ENCODE data around the gene EPHA10.
"Not testable (repeated sequence)": the region's sequence is repeated elsewhere in the genome, so short reads cannot be mapped to it uniquely, and the experiment has no call there.

EPHA10 gene

GRCh38 chr1:37692834-37693175 is 72.1 kb downstream of the EPHA10 start:
- H2AFZ ChIP-seq: peak overlapping the region; percentile 93
- no peaks in the 10 kb centered on the region for H3K36me3 ChIP-seq (ENCODE audit: control insufficient read depth, insufficient read depth, low read length)
- H3K79me2 ChIP-seq: no peaks in the 10 kb centered on the region
- H3K9ac ChIP-seq: no peak overlapping the region
- no peaks in the 10 kb centered on the region for H3K27me3 ChIP-seq (ENCODE audit: control insufficient read depth, insufficient read depth, low read length)
- H3K27ac ChIP-seq: no peak overlapping the region
- H3K4me1 ChIP-seq: peaks cover 4% of the 10 kb centered on the region
- H3K4me3 ChIP-seq (ENCODE audit: low read depth, low read length): peak overlapping the region; percentile 92
- TF ChIP-seq, protein P1, sequence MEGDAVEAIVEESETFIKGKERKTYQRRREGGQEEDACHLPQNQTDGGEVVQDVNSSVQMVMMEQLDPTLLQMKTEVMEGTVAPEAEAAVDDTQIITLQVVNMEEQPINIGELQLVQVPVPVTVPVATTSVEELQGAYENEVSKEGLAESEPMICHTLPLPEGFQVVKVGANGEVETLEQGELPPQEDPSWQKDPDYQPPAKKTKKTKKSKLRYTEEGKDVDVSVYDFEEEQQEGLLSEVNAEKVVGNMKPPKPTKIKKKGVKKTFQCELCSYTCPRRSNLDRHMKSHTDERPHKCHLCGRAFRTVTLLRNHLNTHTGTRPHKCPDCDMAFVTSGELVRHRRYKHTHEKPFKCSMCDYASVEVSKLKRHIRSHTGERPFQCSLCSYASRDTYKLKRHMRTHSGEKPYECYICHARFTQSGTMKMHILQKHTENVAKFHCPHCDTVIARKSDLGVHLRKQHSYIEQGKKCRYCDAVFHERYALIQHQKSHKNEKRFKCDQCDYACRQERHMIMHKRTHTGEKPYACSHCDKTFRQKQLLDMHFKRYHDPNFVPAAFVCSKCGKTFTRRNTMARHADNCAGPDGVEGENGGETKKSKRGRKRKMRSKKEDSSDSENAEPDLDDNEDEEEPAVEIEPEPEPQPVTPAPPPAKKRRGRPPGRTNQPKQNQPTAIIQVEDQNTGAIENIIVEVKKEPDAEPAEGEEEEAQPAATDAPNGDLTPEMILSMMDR (IDR thresholded peaks at IDR 0.05): no peak
- no peaks in the 10 kb centered on the region for H3K9me3 ChIP-seq (ENCODE audit: control insufficient read depth, low read length)
- peak overlapping the region; percentile 95 for H3K4me2 ChIP-seq (ENCODE audit: low read length)

DNA sequence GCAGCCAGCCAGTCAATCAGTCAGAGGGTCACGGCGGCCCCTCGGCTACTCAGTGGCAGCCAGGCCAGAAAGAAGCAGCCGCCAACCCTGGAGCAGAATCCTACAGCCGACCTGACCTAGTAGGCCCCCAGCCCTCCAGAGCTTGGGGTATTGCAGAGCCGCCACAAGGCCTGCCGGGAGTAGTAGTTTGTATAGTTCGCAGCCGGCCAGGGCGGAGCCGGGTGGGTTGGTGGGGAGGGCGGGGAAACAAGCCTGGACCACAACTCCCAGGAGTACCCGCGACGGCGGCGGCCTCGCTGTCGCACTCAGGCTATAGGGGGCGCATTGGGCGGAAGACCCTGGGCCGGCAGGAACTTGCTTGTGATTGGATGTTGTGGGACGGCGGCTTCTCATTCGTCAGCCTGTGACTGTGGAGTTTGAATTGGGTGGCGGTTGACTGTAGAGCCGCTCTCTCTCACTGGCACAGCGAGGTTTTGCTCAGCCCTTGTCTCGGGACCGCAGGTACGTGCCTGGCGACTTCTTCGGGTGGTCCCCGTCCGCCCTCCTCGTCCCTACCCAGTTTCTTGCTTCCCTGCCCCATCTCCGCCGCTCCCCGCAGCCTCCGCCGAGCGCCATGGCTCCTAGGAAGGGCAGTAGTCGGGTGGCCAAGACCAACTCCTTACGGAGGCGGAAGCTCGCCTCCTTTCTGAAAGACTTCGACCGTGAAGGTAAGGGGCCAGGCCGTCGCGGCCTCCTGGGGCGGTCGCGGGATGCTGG is 72.7 kb downstream of the EPHA10 start, which contains the start of gene CDCA8:
Gene CDCA8, plus strand, starts transcription at position 439 of the 756 bp plus-strand sequence. Its CDS starts 175 bp downstream, at position 614.
- H3K27me3 ChIP-seq (ENCODE audit: control insufficient read depth, insufficient read depth, low read length): no peaks in the 10 kb centered on the region
- no peaks in the 10 kb centered on the region for H3K9me3 ChIP-seq (ENCODE audit: control insufficient read depth, low read length)
- H3K4me1 ChIP-seq: peaks cover 4% of the 10 kb centered on the region
- H3K9ac ChIP-seq: peak within 1 kb of the TSS; percentile 61
- H3K4me2 ChIP-seq (ENCODE audit: low read length): peak within 1 kb of the TSS; percentile 95
- no peaks in the 10 kb centered on the region for H3K36me3 ChIP-seq (ENCODE audit: control insufficient read depth, insufficient read depth, low read length)
- peak within 1 kb of the TSS; percentile 92 for H3K4me3 ChIP-seq (ENCODE audit: low read depth, low read length)
- H3K79me2 ChIP-seq: no peaks in the 10 kb centered on the region
- TF ChIP-seq, protein P1 (IDR thresholded peaks at IDR 0.05): peak; percentile 45
- peak within 1 kb of the TSS; percentile 93 for H2AFZ ChIP-seq
- H3K27ac ChIP-seq: peak within 1 kb of the TSS; percentile 67

DNA sequence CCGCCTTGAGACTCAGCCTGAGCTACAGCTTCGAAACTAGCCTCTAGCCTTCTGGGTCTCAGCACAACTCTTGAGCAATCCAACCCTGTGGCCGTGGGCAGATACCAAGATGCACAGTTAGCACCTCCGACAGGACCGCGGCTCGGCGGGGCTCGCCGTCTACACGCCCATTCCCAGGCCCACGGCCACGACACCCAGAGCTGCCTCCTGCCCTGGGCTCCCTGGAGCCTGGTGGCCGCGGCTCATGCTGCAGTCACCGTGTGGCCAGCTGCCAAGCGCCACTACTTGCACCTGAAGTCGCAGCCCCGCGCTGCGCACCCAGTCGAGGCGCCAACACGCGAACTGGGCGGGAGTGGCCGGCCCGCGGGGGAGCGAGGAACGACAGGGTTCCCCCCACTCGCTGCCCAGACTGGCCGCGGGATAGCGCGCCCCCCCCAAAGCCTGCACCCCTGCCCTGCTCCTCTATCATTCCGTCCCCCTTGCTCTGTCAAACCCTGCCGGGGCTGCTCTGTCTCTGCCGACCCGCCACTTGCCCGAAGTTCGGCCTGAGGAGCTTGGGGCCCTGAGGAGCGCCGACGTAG is 73.3 kb downstream of the EPHA10 start:
- no peaks in the 10 kb centered on the region for H3K36me3 ChIP-seq (ENCODE audit: control insufficient read depth, insufficient read depth, low read length)
- H3K4me2 ChIP-seq (ENCODE audit: low read length): peak overlapping the region; percentile 95
- H3K4me3 ChIP-seq (ENCODE audit: low read depth, low read length): peak overlapping the region; percentile 92
- peak overlapping the region; percentile 93 for H2AFZ ChIP-seq
- H3K79me2 ChIP-seq: no peaks in the 10 kb centered on the region
- peak overlapping the region; percentile 61 for H3K9ac ChIP-seq
- H3K27ac ChIP-seq: peak overlapping the region; percentile 67
- TF ChIP-seq, protein P1 (IDR thresholded peaks at IDR 0.05): no peak
- H3K4me1 ChIP-seq: peaks cover 4% of the 10 kb centered on the region
- H3K9me3 ChIP-seq (ENCODE audit: control insufficient read depth, low read length): no peaks in the 10 kb centered on the region
- H3K27me3 ChIP-seq (ENCODE audit: control insufficient read depth, insufficient read depth, low read length): no peaks in the 10 kb centered on the region

DNA sequence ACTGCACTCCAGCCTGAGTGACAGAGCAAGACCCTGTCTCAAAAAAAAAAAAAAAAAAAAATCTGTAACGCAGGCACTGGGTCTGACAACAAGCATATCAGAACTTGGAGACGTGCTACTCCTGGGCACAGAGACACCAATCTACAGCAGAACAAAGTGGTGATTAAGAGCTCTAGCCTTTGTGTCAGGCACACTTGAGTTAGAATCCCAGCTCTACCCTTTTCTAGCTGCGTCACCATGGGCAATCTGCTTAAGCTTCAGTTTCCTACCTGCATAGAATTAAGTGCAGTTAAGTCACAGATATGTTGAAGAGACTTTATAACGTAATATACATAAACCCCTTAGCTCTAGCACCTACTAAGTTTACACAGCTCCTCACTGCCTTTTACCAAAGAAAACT is 76.0 kb downstream of the EPHA10 start:
- no peaks in the 10 kb centered on the region for H3K9me3 ChIP-seq (ENCODE audit: control insufficient read depth, low read length)
- no peaks in the 10 kb centered on the region for H3K36me3 ChIP-seq (ENCODE audit: control insufficient read depth, insufficient read depth, low read length)
- no peak overlapping the region for H2AFZ ChIP-seq
- H3K4me2 ChIP-seq (ENCODE audit: low read length): peak overlapping the region; percentile 93
- H3K27ac ChIP-seq: no peak overlapping the region
- peaks cover 4% of the 10 kb centered on the region for H3K4me1 ChIP-seq
- H3K9ac ChIP-seq: no peak overlapping the region
- H3K27me3 ChIP-seq (ENCODE audit: control insufficient read depth, insufficient read depth, low read length): no peaks in the 10 kb centered on the region
- no peaks in the 10 kb centered on the region for H3K79me2 ChIP-seq
- no peak overlapping the region for H3K4me3 ChIP-seq (ENCODE audit: low read depth, low read length)
- TF ChIP-seq, protein P1 (IDR thresholded peaks at IDR 0.05): no peak

DNA sequence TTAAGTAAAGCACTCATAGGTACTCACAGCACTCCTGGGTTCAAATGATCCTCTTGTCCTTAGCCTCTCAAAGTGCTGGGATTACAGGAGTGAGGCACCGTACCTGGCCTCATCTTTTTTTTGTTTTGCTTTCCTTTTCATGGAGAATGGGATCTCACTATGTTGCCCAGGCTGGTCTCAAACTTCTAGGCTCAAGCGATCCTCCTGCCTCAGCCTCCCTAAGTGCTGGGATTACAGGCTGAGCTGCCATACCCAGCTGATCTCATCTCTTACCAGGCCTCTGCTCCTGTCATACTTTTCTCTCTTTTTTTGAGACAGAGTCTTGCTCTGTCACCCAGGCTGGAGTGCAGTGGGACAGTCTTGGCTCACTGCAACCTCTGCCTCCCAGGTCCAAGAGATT is 77.2 kb downstream of the EPHA10 start:
- H3K4me1 ChIP-seq; H3K4me3 ChIP-seq (ENCODE audit: low read depth, low read length); H3K79me2 ChIP-seq; H3K4me2 ChIP-seq (ENCODE audit: low read length); H2AFZ ChIP-seq; H3K27me3 ChIP-seq (ENCODE audit: control insufficient read depth, insufficient read depth, low read length); H3K9ac ChIP-seq; H3K36me3 ChIP-seq (ENCODE audit: control insufficient read depth, insufficient read depth, low read length); H3K27ac ChIP-seq; H3K9me3 ChIP-seq (ENCODE audit: control insufficient read depth, low read length): not testable (repeated sequence)

All from parathyroid adenoma (tissue), 2 donors.